HepG2 (cell line): ENCODE data around the gene FITM2. TPM values are rescaled to one million over a fixed set of nuclear protein-coding genes. Genes with fewer than 3 reads are reported as not detected.

Source experiments
- HNF4G ChIP-seq, 2 experiments: sonication (generic) in 1 of 2; formaldehyde crosslinking in 1 of 2; IDR thresholded peaks; 2 replicates each; pipeline versions ENCODE4 v1.4.0 to v1.6.1; 2011 to 2020; ENCODE audit warnings: borderline replicate concordance in 2 of 2, low read depth in 2 of 2, mild to moderate bottlenecking in 2 of 2, low read length in 1 of 2, missing genetic modification reagents in 1 of 2, moderate library complexity in 1 of 2
- NFKB2 ChIP-seq: sonication (generic); formaldehyde crosslinking; IDR thresholded peaks from 2 replicates; pipeline ENCODE4 v1.4.0; 2020; ENCODE audit warnings: missing genetic modification reagents, borderline replicate concordance
- PAF1 ChIP-seq: IDR thresholded peaks from 2 replicates; pipeline ENCODE4 v1.6.1; 2016; ENCODE audit warnings: missing genetic modification reagents, missing compliant biosample characterization
- polyA plus RNA-seq, 8 experiments: library from polyadenylated mRNA; depleted of rRNA in 3 of 8; stranded (reverse) in 7 of 8; unstranded in 1 of 8; fragments of >200 nt; fragmentation: Illumina TruSeq in 4 of 8; extraction: Trizol in 4 of 8; gene quantifications; 2 replicates each; pipeline versions ENCODE4 v1.2.1 to v1.2.3, GENCODE V29; 2011 to 2016; ENCODE audit warnings: low read depth in 4 of 8, missing spikeins in 1 of 8, mixed read lengths in 1 of 8; ENCODE audit not compliant: insufficient read depth in 1 of 8
- total RNA-seq, 5 experiments: library from RNA; depleted of rRNA; stranded (reverse); fragments of >200 nt; fragmentation: Illumina TruSeq; extraction: Trizol; gene quantifications; 2 replicates each; pipeline ENCODE4 v1.2.3, GENCODE V29; 2016; ENCODE audit warnings: low read depth in 1 of 5
- TF ChIP-seq, protein P1 (sequence below): IDR thresholded peaks from 2 replicates; pipeline ENCODE4 v1.6.1; 2016; ENCODE audit warnings: missing compliant biosample characterization, missing genetic modification reagents, borderline replicate concordance
- TF ChIP-seq, protein P2 (sequence below): sonication (generic); formaldehyde crosslinking; IDR thresholded peaks from 2 replicates; pipeline ENCODE4 v1.5.1; 2020; ENCODE audit warnings: mild to moderate bottlenecking, missing genetic modification reagents, moderate library complexity
- TF ChIP-seq, protein P3 (sequence below): sonication (generic); formaldehyde crosslinking; IDR thresholded peaks from 2 replicates; pipeline ENCODE4 v1.4.0; 2020; ENCODE audit warnings: missing genetic modification reagents
- TF ChIP-seq, protein P4 (sequence below): sonication (generic); formaldehyde crosslinking; IDR thresholded peaks from 2 replicates; pipeline ENCODE4 v1.4.0; 2020; ENCODE audit warnings: mild to moderate bottlenecking, missing genetic modification reagents, borderline replicate concordance
- TF ChIP-seq, protein P5 (sequence below): sonication (generic); formaldehyde crosslinking; IDR thresholded peaks from 2 replicates; pipeline ENCODE4 v1.8.1; 2023; ENCODE audit warnings: mild to moderate bottlenecking, missing genetic modification reagents
- TF ChIP-seq, protein P6 (sequence below): sonication (generic); formaldehyde crosslinking; IDR thresholded peaks from 2 replicates; pipeline ENCODE4 v1.5.1; 2020; ENCODE audit warnings: mild to moderate bottlenecking, missing genetic modification reagents

FITM2 gene
- total and polyA plus RNA-seq, 2 of the 13 experiments (the other 11 are each of a cell fraction or from before 2014, with no cell fraction given): 9.6 to 24.5 TPM

DNA sequence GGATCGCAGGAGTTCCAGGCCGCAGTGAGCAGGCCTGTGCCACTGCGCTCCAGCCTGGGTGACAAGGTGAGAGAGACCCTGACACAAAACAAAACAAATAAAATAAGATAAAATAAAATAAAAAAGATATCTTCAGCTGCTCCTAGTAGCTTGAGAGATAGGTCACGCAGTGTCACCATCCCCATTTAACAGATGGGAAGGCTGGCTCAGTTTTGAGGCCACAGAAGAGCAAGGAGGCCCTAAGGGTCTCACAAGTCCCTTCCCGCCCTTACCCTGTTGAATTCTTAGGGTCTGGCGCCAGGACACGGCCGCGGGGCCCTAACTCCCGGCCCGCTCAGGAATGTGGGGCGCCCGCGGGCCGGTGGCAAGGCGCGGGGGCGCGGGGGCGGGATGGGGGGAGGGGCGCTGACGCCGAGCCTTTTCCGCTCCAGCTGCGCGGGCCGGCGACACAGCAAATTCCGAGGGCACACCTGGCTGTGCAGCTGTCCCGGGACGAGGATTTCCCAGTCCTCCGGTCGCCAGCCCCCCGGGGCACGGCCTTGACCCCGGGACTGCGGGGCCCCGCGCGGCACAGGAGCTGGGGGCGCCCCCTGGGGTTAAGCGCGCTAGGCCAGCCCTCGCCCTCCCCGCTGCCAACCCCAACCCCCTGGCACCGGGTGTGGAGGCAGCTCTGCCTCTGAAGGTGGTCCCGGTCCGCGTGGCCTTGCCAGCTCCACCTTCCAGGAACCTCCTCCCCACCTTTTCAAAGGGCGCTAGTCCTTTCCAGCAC is 15.6 kb upstream of the FITM2 start (continued):
- TF ChIP-seq NFKB2 (CRISPR knock-in tag) (peak; percentile 66; the same call in 1 of the 2 replicates), PAF1 (CRISPR knock-in tag) (no peak), HNF4G (IDR thresholded peaks at IDR 0.05; ENCODE audit: borderline replicate concordance, low read depth, low read length) (peak; percentile 47; the same call in 1 of the 2 replicates), HNF4G (CRISPR knock-in tag; IDR thresholded peaks at IDR 0.05; ENCODE audit: borderline replicate concordance, low read depth) (no peak)
- TF ChIP-seq, protein P1, sequence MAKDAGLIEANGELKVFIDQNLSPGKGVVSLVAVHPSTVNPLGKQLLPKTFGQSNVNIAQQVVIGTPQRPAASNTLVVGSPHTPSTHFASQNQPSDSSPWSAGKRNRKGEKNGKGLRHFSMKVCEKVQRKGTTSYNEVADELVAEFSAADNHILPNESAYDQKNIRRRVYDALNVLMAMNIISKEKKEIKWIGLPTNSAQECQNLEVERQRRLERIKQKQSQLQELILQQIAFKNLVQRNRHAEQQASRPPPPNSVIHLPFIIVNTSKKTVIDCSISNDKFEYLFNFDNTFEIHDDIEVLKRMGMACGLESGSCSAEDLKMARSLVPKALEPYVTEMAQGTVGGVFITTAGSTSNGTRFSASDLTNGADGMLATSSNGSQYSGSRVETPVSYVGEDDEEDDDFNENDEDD: peak; percentile 37; the same call in 1 of the 2 replicates
- TF ChIP-seq, protein P2, sequence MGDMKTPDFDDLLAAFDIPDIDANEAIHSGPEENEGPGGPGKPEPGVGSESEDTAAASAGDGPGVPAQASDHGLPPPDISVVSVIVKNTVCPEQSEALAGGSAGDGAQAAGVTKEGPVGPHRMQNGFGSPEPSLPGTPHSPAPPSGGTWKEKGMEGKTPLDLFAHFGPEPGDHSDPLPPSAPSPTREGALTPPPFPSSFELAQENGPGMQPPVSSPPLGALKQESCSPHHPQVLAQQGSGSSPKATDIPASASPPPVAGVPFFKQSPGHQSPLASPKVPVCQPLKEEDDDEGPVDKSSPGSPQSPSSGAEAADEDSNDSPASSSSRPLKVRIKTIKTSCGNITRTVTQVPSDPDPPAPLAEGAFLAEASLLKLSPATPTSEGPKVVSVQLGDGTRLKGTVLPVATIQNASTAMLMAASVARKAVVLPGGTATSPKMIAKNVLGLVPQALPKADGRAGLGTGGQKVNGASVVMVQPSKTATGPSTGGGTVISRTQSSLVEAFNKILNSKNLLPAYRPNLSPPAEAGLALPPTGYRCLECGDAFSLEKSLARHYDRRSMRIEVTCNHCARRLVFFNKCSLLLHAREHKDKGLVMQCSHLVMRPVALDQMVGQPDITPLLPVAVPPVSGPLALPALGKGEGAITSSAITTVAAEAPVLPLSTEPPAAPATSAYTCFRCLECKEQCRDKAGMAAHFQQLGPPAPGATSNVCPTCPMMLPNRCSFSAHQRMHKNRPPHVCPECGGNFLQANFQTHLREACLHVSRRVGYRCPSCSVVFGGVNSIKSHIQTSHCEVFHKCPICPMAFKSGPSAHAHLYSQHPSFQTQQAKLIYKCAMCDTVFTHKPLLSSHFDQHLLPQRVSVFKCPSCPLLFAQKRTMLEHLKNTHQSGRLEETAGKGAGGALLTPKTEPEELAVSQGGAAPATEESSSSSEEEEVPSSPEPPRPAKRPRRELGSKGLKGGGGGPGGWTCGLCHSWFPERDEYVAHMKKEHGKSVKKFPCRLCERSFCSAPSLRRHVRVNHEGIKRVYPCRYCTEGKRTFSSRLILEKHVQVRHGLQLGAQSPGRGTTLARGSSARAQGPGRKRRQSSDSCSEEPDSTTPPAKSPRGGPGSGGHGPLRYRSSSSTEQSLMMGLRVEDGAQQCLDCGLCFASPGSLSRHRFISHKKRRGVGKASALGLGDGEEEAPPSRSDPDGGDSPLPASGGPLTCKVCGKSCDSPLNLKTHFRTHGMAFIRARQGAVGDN (CRISPR knock-in tag): peak; percentile 74
- TF ChIP-seq, protein P3, sequence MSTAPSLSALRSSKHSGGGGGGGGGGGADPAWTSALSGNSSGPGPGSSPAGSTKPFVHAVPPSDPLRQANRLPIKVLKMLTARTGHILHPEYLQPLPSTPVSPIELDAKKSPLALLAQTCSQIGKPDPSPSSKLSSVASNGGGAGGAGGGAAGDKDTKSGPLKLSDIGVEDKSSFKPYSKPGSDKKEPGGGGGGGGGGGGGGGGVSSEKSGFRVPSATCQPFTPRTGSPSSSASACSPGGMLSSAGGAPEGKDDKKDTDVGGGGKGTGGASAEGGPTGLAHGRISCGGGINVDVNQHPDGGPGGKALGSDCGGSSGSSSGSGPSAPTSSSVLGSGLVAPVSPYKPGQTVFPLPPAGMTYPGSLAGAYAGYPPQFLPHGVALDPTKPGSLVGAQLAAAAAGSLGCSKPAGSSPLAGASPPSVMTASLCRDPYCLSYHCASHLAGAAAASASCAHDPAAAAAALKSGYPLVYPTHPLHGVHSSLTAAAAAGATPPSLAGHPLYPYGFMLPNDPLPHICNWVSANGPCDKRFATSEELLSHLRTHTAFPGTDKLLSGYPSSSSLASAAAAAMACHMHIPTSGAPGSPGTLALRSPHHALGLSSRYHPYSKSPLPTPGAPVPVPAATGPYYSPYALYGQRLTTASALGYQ (CRISPR knock-in tag): peak; percentile 38; the same call in 1 of the 2 replicates
- TF ChIP-seq, protein P4, sequence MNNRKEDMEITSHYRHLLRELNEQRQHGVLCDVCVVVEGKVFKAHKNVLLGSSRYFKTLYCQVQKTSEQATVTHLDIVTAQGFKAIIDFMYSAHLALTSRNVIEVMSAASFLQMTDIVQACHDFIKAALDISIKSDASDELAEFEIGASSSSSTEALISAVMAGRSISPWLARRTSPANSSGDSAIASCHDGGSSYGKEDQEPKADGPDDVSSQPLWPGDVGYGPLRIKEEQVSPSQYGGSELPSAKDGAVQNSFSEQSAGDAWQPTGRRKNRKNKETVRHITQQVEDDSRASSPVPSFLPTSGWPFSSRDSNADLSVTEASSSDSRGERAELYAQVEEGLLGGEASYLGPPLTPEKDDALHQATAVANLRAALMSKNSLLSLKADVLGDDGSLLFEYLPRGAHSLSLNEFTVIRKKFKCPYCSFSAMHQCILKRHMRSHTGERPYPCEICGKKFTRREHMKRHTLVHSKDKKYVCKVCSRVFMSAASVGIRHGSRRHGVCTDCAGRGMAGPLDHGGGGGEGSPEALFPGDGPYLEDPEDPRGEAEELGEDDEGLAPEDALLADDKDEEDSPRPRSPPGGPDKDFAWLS (CRISPR knock-in tag): peak; percentile 81; the same call in 1 of the 2 replicates
- TF ChIP-seq, protein P5, sequence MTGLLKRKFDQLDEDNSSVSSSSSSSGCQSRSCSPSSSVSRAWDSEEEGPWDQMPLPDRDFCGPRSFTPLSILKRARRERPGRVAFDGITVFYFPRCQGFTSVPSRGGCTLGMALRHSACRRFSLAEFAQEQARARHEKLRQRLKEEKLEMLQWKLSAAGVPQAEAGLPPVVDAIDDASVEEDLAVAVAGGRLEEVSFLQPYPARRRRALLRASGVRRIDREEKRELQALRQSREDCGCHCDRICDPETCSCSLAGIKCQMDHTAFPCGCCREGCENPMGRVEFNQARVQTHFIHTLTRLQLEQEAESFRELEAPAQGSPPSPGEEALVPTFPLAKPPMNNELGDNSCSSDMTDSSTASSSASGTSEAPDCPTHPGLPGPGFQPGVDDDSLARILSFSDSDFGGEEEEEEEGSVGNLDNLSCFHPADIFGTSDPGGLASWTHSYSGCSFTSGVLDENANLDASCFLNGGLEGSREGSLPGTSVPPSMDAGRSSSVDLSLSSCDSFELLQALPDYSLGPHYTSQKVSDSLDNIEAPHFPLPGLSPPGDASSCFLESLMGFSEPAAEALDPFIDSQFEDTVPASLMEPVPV (CRISPR knock-in tag): 0 out of 2 replicates have a peak, but pooled peaks have one; percentile 39
- TF ChIP-seq, protein P6, sequence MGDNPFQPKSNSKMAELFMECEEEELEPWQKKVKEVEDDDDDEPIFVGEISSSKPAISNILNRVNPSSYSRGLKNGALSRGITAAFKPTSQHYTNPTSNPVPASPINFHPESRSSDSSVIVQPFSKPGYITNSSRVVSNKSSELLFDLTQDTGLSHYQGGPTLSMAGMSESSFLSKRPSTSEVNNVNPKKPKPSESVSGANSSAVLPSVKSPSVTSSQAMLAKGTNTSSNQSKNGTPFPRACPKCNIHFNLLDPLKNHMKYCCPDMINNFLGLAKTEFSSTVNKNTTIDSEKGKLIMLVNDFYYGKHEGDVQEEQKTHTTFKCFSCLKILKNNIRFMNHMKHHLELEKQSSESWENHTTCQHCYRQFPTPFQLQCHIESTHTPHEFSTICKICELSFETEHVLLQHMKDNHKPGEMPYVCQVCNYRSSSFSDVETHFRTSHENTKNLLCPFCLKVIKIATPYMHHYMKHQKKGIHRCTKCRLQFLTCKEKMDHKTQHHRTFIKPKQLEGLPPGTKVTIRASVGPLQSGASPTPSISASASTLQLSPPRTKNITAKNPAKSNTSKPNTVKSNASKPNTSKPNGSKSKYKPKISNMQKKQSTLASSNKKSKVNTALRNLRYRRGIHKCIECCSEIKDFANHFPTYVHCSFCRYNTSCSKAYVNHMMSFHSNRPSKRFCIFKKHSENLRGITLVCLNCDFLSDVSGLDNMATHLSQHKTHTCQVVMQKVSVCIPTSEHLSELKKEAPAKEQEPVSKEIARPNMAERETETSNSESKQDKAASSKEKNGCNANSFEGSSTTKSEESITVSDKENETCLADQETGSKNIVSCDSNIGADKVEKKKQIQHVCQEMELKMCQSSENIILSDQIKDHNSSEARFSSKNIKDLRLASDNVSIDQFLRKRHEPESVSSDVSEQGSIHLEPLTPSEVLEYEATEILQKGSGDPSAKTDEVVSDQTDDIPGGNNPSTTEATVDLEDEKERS (CRISPR knock-in tag): 0 out of 2 replicates have a peak, but pooled peaks have one; percentile 17
